ENCODE measurements around the gene ELOVL3. TPM values are rescaled to one million over a fixed set of nuclear protein-coding genes. Genes with fewer than 3 reads are reported as not detected.
A peak's percentile ranks its signal among the peaks of the same experiment; 100 is the strongest.
"Not testable (repeated sequence)": the region's sequence is repeated elsewhere in the genome, so short reads cannot be mapped to it uniquely, and the experiment has no call there.

The ELOVL3 gene, protein sequence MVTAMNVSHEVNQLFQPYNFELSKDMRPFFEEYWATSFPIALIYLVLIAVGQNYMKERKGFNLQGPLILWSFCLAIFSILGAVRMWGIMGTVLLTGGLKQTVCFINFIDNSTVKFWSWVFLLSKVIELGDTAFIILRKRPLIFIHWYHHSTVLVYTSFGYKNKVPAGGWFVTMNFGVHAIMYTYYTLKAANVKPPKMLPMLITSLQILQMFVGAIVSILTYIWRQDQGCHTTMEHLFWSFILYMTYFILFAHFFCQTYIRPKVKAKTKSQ
- total RNA-seq, result not detected
- not detected for polyA plus RNA-seq
- long read RNA-seq, donor 1, partial matches to known transcripts, result 0 of 1 reads
- long read RNA-seq, donor 1, other reads (novel, unspliced or antisense), result 0 of 1 reads
- long read RNA-seq, donor 2, result 0 reads

DNA sequence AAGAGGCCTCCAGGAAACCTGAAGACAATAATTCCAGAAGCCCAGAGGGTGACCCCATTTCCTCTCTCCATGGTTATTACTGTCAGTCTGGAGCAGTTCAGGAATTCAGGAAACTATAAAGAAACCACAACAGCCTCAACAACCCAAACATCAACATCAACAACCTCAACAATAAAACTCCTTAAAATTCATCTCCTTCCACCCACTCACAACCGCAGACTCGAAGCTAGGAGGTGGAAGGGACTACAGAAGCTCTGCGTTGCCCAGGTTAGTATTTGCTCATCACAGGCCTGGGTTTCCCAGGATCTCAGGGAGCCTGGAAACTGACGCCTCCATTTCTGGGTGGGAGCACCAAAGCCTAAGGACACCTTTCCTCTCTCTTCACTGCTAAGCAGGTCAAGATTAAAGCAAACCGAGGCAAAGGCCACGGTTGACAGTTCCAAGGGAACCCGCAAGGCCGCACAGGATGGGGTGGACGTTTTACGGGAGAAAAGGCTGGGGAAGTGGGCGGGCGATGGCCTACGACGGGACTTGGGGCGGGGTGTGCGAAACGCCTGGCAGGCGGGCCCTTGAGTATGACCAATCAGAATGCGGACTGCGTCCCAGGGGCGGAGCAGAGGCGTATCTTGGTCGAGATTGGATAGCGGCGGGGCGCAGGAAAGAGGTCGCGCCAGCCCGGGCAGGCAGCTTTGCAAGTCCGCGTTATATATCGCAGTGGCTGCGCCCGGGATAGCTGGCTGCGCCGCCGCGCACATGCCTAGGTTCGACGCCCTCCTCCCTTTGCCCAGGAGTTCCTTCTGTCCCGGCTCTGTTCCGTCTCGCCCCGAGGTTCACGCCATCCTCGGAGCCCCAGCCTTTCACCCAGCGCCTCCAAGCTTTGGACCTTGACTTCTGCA is at the start of gene ELOVL3:
ELOVL3 (plus strand) TSS at position 654 of the 896 bp plus-strand sequence. CDS start 250 bp downstream, outside the sequence.
- no peaks in the 10 kb centered on the region for H3K27me3 ChIP-seq (ENCODE audit: control insufficient read depth in 1 of 2, insufficient read depth in 2 of 2, low read length in 1 of 2)
- H3K9me3 ChIP-seq (ENCODE audit: control insufficient read depth, low read length), result no peaks in the 10 kb centered on the region
- peak; percentile 97 for DNase-seq
- H3K27ac ChIP-seq (ENCODE audit: low read depth in 1 of 2, low read length in 2 of 2), result no peak within 1 kb of the TSS
- intact Hi-C loops (cut with DNase I), result loop anchor here (5.0 kb wide), 2 partner anchors 59 to 171 kb away; partner anchors contain the start of gene NFKB2 (in 1 of the 2)
- no peaks in the 10 kb centered on the region for H3K4me1 ChIP-seq (ENCODE audit: control insufficient read depth in 1 of 2, insufficient read depth in 2 of 2, low read length in 2 of 2)
- WGBS, 2 donors, result 4 to 6% methylated on average over 47 of the region's 47 CpGs
- no peak within 1 kb of the TSS for H3K4me3 ChIP-seq (ENCODE audit: low read length in 2 of 2)
- H3K36me3 ChIP-seq (ENCODE audit: control insufficient read depth in 1 of 2, insufficient read depth in 2 of 2, low read length in 1 of 2), result no peaks in the 10 kb centered on the region
- peak; percentile 95 for ATAC-seq (ENCODE audit: low FRiP score)

DNA sequence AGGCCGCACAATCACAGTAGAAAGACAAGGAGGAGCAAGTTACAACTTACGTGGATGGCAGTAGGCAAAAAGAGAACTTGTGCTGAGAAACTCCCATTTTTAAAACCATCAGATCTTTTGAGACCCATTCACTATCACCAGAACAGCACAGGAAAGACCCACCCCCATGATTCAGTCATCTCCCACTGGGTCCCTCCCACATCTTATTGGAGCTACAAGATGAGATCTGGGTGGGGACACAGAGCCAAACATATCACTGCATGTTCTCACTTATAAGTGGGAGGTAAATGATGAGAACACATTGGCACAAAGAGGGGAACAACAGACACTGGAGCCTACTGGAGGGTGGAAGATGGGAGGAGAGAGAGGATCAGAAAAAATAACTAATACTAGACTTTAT is 41.5 kb upstream of the ELOVL3 start:
- H3K36me3 ChIP-seq (ENCODE audit: control insufficient read depth in 1 of 2, insufficient read depth in 2 of 2, low read length in 1 of 2), result no peaks in the 10 kb centered on the region
- WGBS, 2 donors, result 78 to 82% methylated on average over 2 of the region's 2 CpGs
- ATAC-seq (ENCODE audit: low FRiP score) (no peak), DNase-seq (no peak)
- H3K4me1 ChIP-seq (ENCODE audit: control insufficient read depth in 1 of 2, insufficient read depth in 2 of 2, low read length in 2 of 2), result no peaks in the 10 kb centered on the region
- no peaks in the 10 kb centered on the region for H3K9me3 ChIP-seq (ENCODE audit: control insufficient read depth, low read length)
- no peak overlapping the region for H3K27ac ChIP-seq (ENCODE audit: low read depth in 1 of 2, low read length in 2 of 2)
- H3K4me3 ChIP-seq (ENCODE audit: low read length in 2 of 2), result no peak overlapping the region
- H3K27me3 ChIP-seq (ENCODE audit: control insufficient read depth in 1 of 2, insufficient read depth in 2 of 2, low read length in 1 of 2), result peaks cover 0 to 2% of the 10 kb centered on the region in 2 donors
- intact Hi-C loops (cut with DNase I), result no loop called here

DNA sequence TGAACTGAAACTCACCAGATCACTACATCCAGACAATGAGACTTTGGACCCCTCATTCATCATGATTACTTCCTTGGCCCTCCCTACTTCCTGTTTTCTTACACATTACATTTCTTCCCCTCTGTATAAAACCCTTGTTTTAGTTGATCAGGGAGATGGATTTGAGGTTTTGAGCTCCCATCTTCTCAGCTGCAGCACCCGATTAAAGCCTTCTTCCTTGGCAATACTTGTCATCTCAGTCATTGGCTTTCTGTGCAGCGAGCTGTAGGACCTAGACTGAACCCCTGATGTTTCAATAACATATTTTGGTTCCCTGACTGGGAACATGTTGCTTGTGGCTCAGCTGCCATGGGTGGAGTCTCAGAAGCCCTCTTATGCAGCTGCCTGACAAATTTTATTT is 40.8 kb upstream of the ELOVL3 start:
- H3K9me3 ChIP-seq (ENCODE audit: control insufficient read depth, low read length), result no peaks in the 10 kb centered on the region
- no peak for ATAC-seq (ENCODE audit: low FRiP score)
- H3K27ac ChIP-seq (ENCODE audit: low read depth in 1 of 2, low read length in 2 of 2), result no peak overlapping the region
- DNase-seq, result no peak
- intact Hi-C loops (cut with DNase I), result no loop called here
- no peak overlapping the region for H3K4me3 ChIP-seq (ENCODE audit: low read length in 2 of 2)
- H3K4me1 ChIP-seq (ENCODE audit: control insufficient read depth in 1 of 2, insufficient read depth in 2 of 2, low read length in 2 of 2), result no peaks in the 10 kb centered on the region
- H3K27me3 ChIP-seq (ENCODE audit: control insufficient read depth in 1 of 2, insufficient read depth in 2 of 2, low read length in 1 of 2), result peaks cover 0 to 2% of the 10 kb centered on the region in 2 donors
- no peaks in the 10 kb centered on the region for H3K36me3 ChIP-seq (ENCODE audit: control insufficient read depth in 1 of 2, insufficient read depth in 2 of 2, low read length in 1 of 2)
- 65 to 67% methylated on average over 2 of the region's 2 CpGs for WGBS, 2 donors

DNA sequence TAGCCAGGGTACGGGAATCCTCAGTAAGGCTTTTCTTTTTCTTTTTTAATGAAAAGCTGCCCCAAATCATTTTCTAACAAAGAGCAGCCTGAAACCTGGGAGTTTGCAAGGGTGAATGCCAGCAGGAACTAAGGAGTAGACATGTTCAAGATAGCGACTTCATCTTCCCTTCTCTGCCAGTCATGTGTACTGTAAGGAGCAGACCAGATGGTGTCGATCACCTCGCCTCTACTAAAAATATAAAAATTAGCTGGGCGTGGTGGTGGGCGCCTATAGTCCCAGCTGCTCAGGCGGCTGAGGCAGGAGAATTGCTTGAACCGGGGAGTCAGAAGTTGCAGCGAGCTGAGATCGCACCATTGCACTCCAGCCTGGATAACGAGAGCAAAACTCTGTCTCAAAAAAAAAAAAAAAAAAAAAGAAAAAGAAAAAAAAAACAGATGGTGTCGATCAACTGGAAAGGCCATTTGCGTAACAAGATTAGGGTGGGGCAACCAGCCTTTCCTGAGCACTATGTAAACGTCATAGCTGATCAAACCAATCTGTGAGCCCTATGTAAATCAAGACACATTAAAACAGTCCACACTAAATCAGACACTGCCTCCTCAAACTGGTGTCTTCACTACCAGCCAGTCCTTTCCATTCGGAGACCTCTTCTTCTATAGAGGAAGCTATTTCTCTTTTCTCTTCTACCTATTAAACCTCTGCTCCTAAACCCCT is 40.1 kb upstream of the ELOVL3 start:
- no peak overlapping the region for H3K4me3 ChIP-seq (ENCODE audit: low read length in 2 of 2)

DNA sequence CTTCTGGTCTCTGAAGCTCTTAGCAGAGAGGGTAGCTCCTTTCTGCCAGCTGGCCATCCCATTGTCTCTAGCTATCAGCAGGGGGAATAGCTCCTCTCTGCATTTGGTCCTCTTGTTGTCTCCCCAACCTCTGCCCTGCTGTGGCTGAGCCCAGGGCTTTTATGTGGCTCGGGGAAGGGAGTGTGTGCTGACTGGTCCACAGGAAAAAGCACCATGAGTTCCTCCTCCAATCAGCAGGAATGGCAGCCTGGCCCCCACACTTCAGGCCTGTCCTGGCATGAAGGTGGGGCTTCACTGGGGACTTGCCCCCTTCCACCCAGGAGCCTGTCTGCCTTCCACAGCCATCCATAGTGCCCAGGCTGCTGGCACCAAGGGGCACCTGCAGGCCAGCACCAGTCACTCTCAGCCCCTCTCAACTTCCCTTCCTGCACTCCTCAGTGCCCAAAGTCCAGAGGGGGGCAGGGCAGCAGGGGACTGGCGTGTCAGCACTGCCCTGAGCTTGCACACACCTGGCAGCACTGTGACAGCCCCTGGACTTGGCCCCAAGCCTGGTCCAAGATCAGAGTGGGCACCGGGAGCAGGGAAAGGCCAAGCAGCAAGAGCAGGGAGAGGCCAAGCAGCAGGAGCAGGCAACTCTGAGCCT is 37.7 kb upstream of the ELOVL3 start:
- DNase-seq, result peak in 1 of 2 donors; percentile 57
- no peak for ATAC-seq (ENCODE audit: low FRiP score)
- Histone ChIP-seq H3K27ac (ENCODE audit: low read depth in 1 of 2, low read length in 2 of 2) (no peak overlapping the region), H3K4me1 (ENCODE audit: control insufficient read depth in 1 of 2, insufficient read depth in 2 of 2, low read length in 2 of 2) (no peaks in the 10 kb centered on the region), H3K4me3 (ENCODE audit: low read length in 2 of 2) (no peak overlapping the region), H3K9me3 (ENCODE audit: control insufficient read depth, low read length) (no peaks in the 10 kb centered on the region), H3K27me3 (ENCODE audit: control insufficient read depth in 1 of 2, insufficient read depth in 2 of 2, low read length in 1 of 2) (no peaks in the 10 kb centered on the region), H3K36me3 (ENCODE audit: control insufficient read depth in 1 of 2, insufficient read depth in 2 of 2, low read length in 1 of 2) (no peaks in the 10 kb centered on the region)
- intact Hi-C loops (cut with DNase I), result no loop called here
- WGBS, 2 donors, result 68 to 69% methylated on average over 3 of the region's 3 CpGs

More for the DNA sequence above, 40.1 kb upstream of the ELOVL3 start:
- DNase-seq (no peak), ATAC-seq (ENCODE audit: low FRiP score) (no peak)
- Histone ChIP-seq H3K27ac (ENCODE audit: low read depth in 1 of 2, low read length in 2 of 2) (no peak overlapping the region), H3K27me3 (ENCODE audit: control insufficient read depth in 1 of 2, insufficient read depth in 2 of 2, low read length in 1 of 2) (peaks cover 0 to 2% of the 10 kb centered on the region in 2 donors), H3K36me3 (ENCODE audit: control insufficient read depth in 1 of 2, insufficient read depth in 2 of 2, low read length in 1 of 2) (no peaks in the 10 kb centered on the region), H3K9me3 (ENCODE audit: control insufficient read depth, low read length) (no peaks in the 10 kb centered on the region), H3K4me1 (ENCODE audit: control insufficient read depth in 1 of 2, insufficient read depth in 2 of 2, low read length in 2 of 2) (no peaks in the 10 kb centered on the region)
- WGBS, 2 donors, result 84 to 87% methylated on average over 15 of the region's 15 CpGs
- intact Hi-C loops (cut with DNase I), result no loop called here

DNA sequence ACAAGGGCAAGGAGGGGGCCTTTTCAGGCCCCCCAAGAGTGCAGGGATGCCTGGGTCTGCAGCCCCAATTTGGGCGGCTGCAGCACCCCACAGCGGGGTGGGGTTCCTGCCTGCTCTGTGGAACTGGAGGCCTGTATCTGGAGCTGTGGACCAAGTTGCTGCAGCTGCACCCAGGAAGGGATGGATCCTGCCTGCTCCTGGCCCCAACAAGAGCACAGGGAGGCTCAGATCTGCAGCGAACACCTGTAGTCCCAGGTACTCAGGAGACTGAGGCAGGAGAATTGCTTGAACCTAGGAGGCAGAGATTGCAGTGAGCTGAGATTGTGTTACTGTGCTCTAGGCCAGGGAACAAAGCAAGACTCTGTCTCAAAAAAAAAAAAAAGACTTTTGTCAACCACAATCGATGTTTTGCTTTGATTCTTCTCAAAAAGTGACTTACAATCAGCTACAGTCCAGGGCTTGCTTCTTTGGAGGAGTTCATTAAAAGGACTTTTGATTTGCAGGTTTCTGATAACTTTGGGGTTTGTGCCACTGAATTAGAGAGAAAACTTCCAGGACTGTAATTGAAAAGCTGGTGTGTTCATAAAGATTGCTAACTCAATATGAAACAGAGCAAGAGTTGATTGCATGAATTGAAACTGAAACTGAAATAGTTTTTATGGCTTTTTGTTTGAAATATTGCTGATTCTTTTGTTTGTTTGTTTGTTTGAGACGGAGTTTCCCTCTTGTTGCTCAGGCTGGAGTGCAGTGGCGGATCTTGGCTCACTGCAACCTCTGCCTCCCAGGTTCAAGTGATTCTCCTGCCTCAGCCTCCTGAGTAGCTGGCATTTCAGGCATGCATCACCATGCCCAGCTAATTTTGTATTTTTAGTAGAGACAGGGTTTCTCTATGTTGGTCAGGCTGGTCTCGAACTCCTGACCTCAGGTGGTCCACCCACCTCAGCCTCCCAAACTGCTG is 36.9 kb upstream of the ELOVL3 start:
- H3K27me3 ChIP-seq (ENCODE audit: control insufficient read depth in 1 of 2, insufficient read depth in 2 of 2, low read length in 1 of 2); H3K9me3 ChIP-seq (ENCODE audit: control insufficient read depth, low read length); H3K27ac ChIP-seq (ENCODE audit: low read depth in 1 of 2, low read length in 2 of 2); intact Hi-C loops (cut with DNase I); H3K36me3 ChIP-seq (ENCODE audit: control insufficient read depth in 1 of 2, insufficient read depth in 2 of 2, low read length in 1 of 2); H3K4me3 ChIP-seq (ENCODE audit: low read length in 2 of 2); H3K4me1 ChIP-seq (ENCODE audit: control insufficient read depth in 1 of 2, insufficient read depth in 2 of 2, low read length in 2 of 2); DNase-seq; ATAC-seq (ENCODE audit: low FRiP score): not testable (repeated sequence)
- 76 to 82% methylated on average over 7 of the region's 7 CpGs for WGBS, 2 donors

DNA sequence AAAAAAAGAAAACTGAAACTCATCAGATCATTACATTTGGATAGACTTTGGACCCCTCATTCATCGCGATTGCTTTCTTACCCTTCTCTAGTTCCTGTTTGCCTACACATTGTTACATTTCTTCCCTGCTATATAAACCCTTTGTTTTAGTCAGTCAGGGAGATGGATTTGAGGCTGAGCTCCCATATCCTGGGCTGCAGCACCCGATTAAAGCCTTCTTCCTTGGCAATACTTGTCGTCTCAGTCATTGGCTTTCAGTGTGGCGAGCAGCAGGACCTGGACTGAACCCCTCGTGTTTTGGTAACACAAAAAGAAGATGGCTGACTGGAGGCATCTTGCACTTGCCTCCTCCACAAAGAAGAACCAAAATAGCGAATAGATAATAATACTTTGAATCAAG is 34.1 kb upstream of the ELOVL3 start:
- Histone ChIP-seq H3K4me3 (ENCODE audit: low read length in 2 of 2) (no peak overlapping the region), H3K27ac (ENCODE audit: low read depth in 1 of 2, low read length in 2 of 2) (no peak overlapping the region), H3K9me3 (ENCODE audit: control insufficient read depth, low read length) (no peaks in the 10 kb centered on the region), H3K27me3 (ENCODE audit: control insufficient read depth in 1 of 2, insufficient read depth in 2 of 2, low read length in 1 of 2) (no peaks in the 10 kb centered on the region), H3K4me1 (ENCODE audit: control insufficient read depth in 1 of 2, insufficient read depth in 2 of 2, low read length in 2 of 2) (no peaks in the 10 kb centered on the region), H3K36me3 (ENCODE audit: control insufficient read depth in 1 of 2, insufficient read depth in 2 of 2, low read length in 1 of 2) (no peaks in the 10 kb centered on the region)
- DNase-seq (no peak), ATAC-seq (ENCODE audit: low FRiP score) (no peak)
- WGBS, 2 donors, result 76 to 82% methylated on average over 7 of the region's 7 CpGs
- intact Hi-C loops (cut with DNase I), result no loop called here
